Measurements from ENCODE around the gene PABPN1.

The PABPN1 gene

DNA sequence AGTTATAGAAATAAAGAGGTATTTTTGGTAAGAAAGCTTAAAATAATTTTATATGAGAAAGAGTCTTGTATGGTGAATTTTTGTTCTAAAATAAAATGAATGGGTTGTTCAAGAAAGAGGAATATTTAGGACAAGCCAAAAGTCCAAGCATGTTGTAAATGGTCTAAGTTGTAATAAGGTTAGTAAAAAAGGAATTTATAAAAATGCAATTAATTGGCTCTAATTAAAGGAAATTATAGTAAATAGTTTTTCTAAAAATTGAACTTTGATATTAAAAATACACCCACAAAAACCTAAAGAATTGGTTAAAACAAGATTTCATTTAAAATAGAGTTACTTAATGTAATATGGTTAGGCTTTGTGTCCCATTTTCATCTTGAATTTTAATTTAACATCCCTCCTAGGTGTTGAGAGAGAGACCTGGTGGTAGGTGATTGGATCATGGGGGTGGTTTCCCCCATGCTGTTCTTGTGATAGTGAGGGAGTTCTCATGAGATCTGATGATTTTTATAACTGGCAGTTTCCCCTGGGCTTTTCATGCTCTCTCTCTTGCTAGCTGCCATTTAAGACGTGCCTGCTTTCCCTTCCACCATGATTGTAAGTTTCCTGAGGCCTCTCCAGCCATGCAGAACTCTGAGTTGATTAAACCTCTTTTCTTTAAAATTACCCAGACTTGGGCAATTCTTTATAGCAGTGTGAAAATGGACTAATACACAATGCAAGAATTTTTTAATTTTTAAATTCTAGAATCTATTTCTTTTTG, 18.4 kb downstream of the PABPN1 start:
- no peak overlapping the region for H3K27ac ChIP-seq (ENCODE audit: low read depth, low read length)
- H3K4me3 ChIP-seq (ENCODE audit: low read depth, low read length), result no peak overlapping the region
- H3K27me3 ChIP-seq (ENCODE audit: control insufficient read depth, insufficient read depth, low read length), result no peaks in the 10 kb centered on the region; the same call in 1 of the 2 replicates
- no peaks in the 10 kb centered on the region for H3K36me3 ChIP-seq (ENCODE audit: control insufficient read depth, insufficient read depth, low read length)
- no peaks in the 10 kb centered on the region for H3K4me1 ChIP-seq (ENCODE audit: control insufficient read depth, insufficient read depth, low read length)
- peaks cover 27% of the 10 kb centered on the region for H3K9me3 ChIP-seq (ENCODE audit: control insufficient read depth, insufficient read depth, low read length)
- no peak overlapping the region for H3K9ac ChIP-seq (ENCODE audit: low read depth, low read length)

DNA sequence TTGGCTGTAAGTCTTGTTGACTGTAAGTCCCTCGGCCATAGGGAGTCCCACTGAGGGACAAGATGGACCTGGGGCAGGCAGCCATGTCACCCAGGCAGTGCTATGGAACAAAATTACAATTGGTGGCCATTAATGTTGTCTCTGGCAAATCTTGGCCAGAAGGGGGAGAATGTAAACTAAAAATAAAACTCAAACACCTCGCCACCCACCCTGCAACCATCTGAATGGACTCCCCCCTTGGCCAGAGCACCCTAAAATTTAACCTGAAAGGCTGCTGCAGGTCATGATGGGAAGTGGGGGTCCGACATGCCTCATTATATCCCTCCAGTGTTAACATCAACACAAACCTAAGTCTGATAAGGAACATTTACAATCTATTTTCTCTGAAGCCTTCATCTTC, 23.2 kb downstream of the PABPN1 start:
- Histone ChIP-seq H3K4me1 (ENCODE audit: control insufficient read depth, insufficient read depth, low read length) (no peaks in the 10 kb centered on the region), H3K27ac (ENCODE audit: low read depth, low read length) (no peak overlapping the region), H3K27me3 (ENCODE audit: control insufficient read depth, insufficient read depth, low read length) (no peaks in the 10 kb centered on the region), H3K9ac (ENCODE audit: low read depth, low read length) (no peak overlapping the region), H3K36me3 (ENCODE audit: control insufficient read depth, insufficient read depth, low read length) (no peaks in the 10 kb centered on the region), H3K4me3 (ENCODE audit: low read depth, low read length) (no peak overlapping the region), H3K9me3 (ENCODE audit: control insufficient read depth, insufficient read depth, low read length) (peaks cover 18% of the 10 kb centered on the region)

DNA sequence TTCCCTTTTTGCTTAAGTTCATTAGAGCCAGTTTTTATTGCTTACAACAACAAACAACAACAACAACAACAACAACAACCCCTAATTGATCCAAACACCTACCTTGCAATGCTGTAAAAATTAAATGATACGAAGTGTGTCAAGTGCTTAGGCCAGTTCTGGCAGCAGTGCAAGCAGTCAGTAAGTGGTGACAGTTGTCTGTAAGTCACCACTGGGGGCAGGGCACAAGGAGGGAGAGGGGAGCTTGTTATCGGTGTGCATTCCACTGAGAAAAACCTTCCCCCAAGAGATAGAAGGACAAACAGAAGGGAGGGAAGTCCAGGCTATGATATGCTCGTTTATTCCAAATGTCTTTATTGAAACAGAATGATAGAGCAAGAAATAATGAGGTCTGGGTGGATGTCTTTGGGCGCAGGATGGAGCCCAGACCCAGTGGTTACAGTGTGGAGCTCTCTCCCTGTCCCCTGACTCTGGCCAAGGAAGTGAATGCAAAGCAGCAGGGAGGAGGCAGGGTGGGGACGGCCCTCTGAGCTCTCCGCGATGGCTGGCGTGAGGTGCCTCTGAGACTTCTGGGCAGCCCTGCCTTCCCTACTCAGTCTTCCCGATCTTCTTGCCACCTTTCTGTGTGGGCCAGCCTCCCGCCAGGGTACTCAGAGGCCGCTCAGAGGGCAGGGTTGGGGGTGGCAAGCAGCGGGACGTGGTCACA, 24.9 kb downstream of the PABPN1 start:
- H3K36me3 ChIP-seq (ENCODE audit: control insufficient read depth, insufficient read depth, low read length), result no peaks in the 10 kb centered on the region
- peaks cover 5% of the 10 kb centered on the region; the same call in 1 of the 2 replicates for H3K27me3 ChIP-seq (ENCODE audit: control insufficient read depth, insufficient read depth, low read length)
- no peak overlapping the region for H3K4me3 ChIP-seq (ENCODE audit: low read depth, low read length)
- H3K9ac ChIP-seq (ENCODE audit: low read depth, low read length), result no peak overlapping the region
- no peak overlapping the region for H3K27ac ChIP-seq (ENCODE audit: low read depth, low read length)
- H3K4me1 ChIP-seq (ENCODE audit: control insufficient read depth, insufficient read depth, low read length), result no peaks in the 10 kb centered on the region
- peaks cover 2% of the 10 kb centered on the region for H3K9me3 ChIP-seq (ENCODE audit: control insufficient read depth, insufficient read depth, low read length)

DNA sequence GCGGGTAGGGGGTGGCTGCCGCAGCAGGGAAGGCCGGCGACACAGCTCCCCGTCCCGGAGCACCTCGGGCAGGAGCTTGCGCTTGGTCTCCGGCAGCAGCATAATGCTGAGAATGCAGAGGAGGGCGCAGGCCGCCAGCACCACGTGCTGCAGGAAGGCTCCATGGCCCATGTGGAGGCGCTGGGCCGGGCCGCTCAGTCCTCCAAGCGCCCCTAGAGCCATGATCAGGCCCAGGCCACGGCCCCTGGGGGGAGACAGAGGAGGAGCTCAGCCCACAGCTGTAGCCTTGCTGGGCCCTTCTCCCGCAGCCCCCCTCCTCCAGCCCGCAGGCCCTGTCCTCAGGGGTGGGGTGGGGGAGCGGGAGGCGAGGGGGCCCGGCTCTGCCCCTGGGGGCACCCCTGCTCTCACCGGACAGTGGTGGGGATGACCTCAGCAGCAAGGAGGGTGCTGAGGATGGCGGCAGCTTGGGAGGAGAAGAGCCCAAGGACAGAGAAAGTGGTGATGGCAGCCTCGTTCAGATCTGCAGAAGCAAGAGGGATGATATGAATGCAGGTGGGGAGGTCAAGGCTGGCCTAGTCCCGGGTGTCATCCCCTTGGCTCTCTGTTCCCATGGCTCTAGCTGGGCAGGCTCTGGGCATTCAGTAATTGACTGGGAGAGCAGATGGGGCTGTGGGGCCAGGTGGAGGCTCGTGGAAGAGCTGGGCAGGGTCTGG, 25.6 kb downstream of the PABPN1 start:
- Histone ChIP-seq H3K9ac (ENCODE audit: low read depth, low read length) (no peak overlapping the region), H3K27me3 (ENCODE audit: control insufficient read depth, insufficient read depth, low read length) (peaks cover 12% of the 10 kb centered on the region), H3K36me3 (ENCODE audit: control insufficient read depth, insufficient read depth, low read length) (no peaks in the 10 kb centered on the region), H3K9me3 (ENCODE audit: control insufficient read depth, insufficient read depth, low read length) (no peaks in the 10 kb centered on the region), H3K4me3 (ENCODE audit: low read depth, low read length) (no peak overlapping the region), H3K4me1 (ENCODE audit: control insufficient read depth, insufficient read depth, low read length) (no peaks in the 10 kb centered on the region), H3K27ac (ENCODE audit: low read depth, low read length) (no peak overlapping the region)

DNA sequence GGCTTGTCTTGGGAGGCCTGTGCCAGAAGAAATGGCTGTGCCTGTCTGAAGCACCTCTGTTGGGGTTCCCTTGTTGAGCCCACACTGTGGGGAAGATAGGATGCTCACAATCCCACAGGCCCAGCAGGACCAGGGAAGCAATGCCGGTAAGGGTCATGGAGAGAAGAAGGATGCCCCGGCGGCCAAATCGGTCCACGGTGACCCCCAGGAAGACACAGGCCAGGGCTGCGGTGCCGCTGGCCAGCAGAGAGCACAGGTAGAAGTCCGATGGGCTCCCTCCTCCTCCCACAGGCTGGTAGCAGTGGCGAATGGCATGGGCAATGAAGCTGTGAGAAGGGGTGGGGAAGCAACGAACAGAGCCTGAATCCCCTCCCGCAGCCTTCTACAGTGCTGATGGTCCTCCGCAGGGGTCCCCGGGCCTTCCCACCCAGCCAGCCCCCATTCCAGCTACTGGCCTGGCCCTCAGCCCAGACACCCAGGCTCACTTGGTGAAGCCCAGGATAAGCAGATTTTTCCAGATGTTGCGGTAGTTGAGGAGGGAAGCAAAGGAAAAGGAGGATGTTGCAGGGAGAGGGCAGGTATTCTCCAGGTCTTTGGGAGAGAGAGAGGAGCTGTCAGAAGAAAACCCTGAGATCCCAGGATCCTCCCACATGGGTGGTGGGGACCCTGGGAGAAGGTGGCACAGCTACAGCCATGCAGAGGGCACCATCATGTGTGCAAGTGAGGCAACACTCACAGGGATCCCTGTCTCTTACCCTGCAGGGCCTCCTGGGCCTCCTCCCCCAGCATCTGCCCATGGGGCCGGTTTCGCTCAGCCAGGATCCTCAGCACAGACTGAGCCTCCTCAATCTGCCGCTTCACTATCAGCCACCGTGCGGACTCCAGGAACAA, 26.4 kb downstream of the PABPN1 start:
- H3K27ac ChIP-seq (ENCODE audit: low read depth, low read length), result no peak overlapping the region

DNA sequence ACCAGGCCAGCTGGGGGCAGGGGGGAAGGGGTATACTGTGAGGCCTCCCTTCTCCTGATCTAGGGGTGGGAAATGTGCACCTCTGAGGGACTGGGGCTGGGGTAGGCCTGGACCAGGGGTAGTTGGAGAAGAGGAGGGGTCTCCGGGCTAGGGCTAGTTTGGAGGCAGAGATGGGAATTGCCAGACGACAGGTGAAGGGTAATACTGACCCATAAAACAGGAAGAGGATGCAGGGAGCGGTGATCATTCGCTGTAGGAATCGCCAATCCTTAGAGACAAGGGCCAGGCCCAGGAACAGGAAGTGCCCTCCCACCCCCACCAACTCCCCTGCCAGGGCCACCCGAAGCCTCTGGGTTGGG, 27.0 kb downstream of the PABPN1 start:
- Histone ChIP-seq H3K4me3 (ENCODE audit: low read depth, low read length) (no peak overlapping the region), H3K9me3 (ENCODE audit: control insufficient read depth, insufficient read depth, low read length) (no peaks in the 10 kb centered on the region), H3K27me3 (ENCODE audit: control insufficient read depth, insufficient read depth, low read length) (peaks cover 17% of the 10 kb centered on the region), H3K36me3 (ENCODE audit: control insufficient read depth, insufficient read depth, low read length) (no peaks in the 10 kb centered on the region), H3K4me1 (ENCODE audit: control insufficient read depth, insufficient read depth, low read length) (no peaks in the 10 kb centered on the region), H3K9ac (ENCODE audit: low read depth, low read length) (no peak overlapping the region), H3K27ac (ENCODE audit: low read depth, low read length) (no peak overlapping the region)

More for the DNA sequence above, 26.4 kb downstream of the PABPN1 start:
- no peaks in the 10 kb centered on the region for H3K36me3 ChIP-seq (ENCODE audit: control insufficient read depth, insufficient read depth, low read length)
- no peaks in the 10 kb centered on the region for H3K4me1 ChIP-seq (ENCODE audit: control insufficient read depth, insufficient read depth, low read length)
- no peak overlapping the region for H3K9ac ChIP-seq (ENCODE audit: low read depth, low read length)
- peaks cover 14% of the 10 kb centered on the region for H3K27me3 ChIP-seq (ENCODE audit: control insufficient read depth, insufficient read depth, low read length)
- no peaks in the 10 kb centered on the region for H3K9me3 ChIP-seq (ENCODE audit: control insufficient read depth, insufficient read depth, low read length)
- H3K4me3 ChIP-seq (ENCODE audit: low read depth, low read length), result no peak overlapping the region

DNA sequence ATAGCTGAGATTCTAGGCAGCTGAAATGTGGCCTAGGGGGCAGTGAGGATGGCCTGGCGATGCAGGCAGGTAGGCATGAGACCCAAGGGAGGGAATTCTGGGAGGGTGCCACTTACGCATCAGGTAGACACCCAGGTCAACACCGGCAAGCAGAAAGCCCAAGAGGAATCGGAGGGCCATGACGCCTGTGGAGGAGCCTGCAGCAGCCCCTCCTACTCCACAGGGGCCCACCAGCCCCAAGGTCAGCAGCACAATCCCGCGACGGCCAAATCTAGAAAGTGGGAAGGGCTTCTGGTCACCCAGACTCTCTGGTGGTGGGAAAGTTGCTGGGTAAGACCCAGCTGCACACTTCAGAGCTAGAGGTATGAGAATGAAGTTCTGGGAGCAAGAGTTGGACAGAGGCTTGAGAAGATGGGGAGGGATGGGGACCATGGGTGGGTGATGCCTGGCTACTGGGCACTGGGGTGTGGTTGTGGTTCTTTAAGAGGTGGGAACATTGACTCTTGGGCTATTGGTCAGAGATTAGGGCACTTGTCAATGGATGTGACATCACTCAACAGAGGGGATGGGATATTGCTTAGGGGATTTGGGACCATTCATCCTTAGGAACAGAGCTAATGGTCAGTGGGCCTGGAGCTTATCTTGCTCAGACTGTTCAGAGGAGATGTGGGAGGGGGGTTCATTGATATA, 28.0 kb downstream of the PABPN1 start:
- Histone ChIP-seq H3K9ac (ENCODE audit: low read depth, low read length) (no peak overlapping the region), H3K9me3 (ENCODE audit: control insufficient read depth, insufficient read depth, low read length) (no peaks in the 10 kb centered on the region), H3K27ac (ENCODE audit: low read depth, low read length) (no peak overlapping the region), H3K36me3 (ENCODE audit: control insufficient read depth, insufficient read depth, low read length) (no peaks in the 10 kb centered on the region), H3K4me1 (ENCODE audit: control insufficient read depth, insufficient read depth, low read length) (no peaks in the 10 kb centered on the region), H3K27me3 (ENCODE audit: control insufficient read depth, insufficient read depth, low read length) (peaks cover 26% of the 10 kb centered on the region), H3K4me3 (ENCODE audit: low read depth, low read length) (no peak overlapping the region)

DNA sequence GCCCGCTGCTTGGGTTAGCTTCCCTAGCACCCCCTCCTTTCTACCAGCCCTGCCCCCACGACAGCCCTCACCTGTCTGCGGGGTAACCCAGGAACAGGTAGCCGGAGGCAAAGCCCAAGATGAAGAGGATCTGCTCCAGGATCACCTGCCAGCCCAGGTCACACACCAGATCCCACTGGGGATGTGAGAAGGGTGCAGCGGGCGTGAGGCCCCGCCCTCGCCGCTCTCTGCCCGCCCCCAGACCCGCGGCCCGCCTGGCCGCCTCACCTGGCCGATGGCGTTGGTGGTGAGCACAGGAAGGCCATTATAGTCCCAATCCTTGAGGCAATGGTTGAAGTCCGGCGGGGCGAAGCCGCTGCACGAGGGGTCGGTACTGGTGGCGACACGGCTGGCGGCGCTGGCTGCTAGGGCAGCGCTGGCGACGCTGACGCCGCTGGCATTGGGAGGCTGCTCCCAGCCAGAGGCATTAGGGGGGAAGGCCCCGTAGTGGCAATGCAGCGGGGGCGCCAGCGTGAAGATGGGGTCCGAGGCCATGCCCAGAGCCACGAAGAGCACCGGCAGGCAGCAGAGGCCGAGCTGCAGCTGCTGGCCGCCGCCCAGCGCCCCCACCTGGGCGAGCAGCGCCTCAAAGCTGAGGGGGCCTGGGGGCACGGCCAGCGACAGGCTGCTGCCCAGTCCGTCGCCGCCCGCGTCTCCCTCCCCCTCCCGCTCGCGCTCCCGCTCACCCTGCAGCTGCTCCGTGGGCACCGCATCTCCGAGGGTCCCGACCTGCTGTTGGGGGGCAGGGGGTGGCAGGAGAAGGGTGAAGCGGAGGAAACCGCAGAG, 30.6 kb downstream of the PABPN1 start:
- Histone ChIP-seq H3K27ac (ENCODE audit: low read depth, low read length) (no peak overlapping the region), H3K4me3 (ENCODE audit: low read depth, low read length) (peak overlapping the region; percentile 80), H3K4me1 (ENCODE audit: control insufficient read depth, insufficient read depth, low read length) (no peaks in the 10 kb centered on the region), H3K36me3 (ENCODE audit: control insufficient read depth, insufficient read depth, low read length) (peaks cover 7% of the 10 kb centered on the region), H3K9me3 (ENCODE audit: control insufficient read depth, insufficient read depth, low read length) (no peaks in the 10 kb centered on the region), H3K27me3 (ENCODE audit: control insufficient read depth, insufficient read depth, low read length) (peaks cover 26% of the 10 kb centered on the region), H3K9ac (ENCODE audit: low read depth, low read length) (no peak overlapping the region)

DNA sequence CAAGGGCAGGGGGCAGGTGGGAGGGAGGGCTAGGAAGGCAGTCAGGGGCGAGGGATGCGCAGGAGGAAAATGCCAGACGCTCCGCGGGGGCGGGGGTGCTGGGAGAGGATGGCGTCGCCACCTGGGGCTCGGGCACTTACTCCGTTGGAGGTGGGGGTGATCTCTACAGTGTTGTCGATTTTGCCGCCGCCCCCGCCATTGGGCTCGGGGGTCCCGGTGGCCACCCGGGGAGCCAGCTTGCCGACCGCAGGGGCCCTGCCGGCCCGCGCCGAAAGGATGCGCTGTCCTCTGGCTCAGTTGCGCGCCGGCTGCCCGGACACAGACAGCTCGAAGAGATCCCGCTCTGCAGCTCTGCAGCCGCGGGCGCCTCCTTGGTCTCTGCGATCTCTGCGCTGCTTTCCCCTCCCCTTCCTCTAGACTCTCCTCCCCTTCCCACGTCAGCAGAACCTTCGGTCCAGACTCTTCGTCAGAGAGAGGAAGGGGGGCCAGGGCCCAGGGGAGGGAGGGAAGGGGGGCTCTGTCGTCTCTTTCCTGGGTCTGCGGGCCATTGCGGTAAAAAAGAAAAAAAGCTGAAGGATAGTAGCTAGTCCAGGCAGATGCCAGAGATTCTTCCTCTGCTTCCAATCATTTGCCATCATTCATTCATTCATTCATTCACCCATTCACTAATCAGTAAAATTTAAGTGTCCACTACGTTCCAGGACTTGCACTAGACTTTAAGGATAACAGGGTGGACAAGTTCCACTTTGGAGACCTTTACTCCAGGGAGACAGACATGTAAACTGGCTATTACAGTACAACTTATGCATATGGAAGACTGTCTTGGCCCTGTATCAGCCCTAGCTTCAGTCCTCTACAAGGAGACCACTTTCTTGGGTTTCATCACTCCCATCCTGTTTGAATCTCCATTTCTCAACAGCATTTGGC, 31.5 kb downstream of the PABPN1 start, which contains the start of gene SLC22A17:
Gene SLC22A17 (minus strand): TSS at position 382 of the 927 bp plus-strand sequence.
- Histone ChIP-seq H3K27me3 (ENCODE audit: control insufficient read depth, insufficient read depth, low read length) (peaks cover 26% of the 10 kb centered on the region), H3K27ac (ENCODE audit: low read depth, low read length) (peak within 1 kb of the TSS; percentile 64), H3K9me3 (ENCODE audit: control insufficient read depth, insufficient read depth, low read length) (no peaks in the 10 kb centered on the region), H3K4me1 (ENCODE audit: control insufficient read depth, insufficient read depth, low read length) (no peaks in the 10 kb centered on the region), H3K36me3 (ENCODE audit: control insufficient read depth, insufficient read depth, low read length) (peaks cover 16% of the 10 kb centered on the region), H3K9ac (ENCODE audit: low read depth, low read length) (no peak within 1 kb of the TSS), H3K4me3 (ENCODE audit: low read depth, low read length) (peak within 1 kb of the TSS; percentile 80)

Measured in HUES48 (cell line).